Esophagus muscularis mucosa (tissue), 3 donors: ENCODE measurements around the gene TOGARAM1.

ENCODE experiments used
- CTCF ChIP-seq, 3 experiments: fragments of 200-600 bp in 2 of 3; fragments of 450-650 bp in 1 of 3; sonication (generic) in 2 of 3; IDR thresholded peaks; one replicate each; pipeline ENCODE4 v1.5.1; 2017 to 2019; ENCODE audit warnings: antibody characterized with exemption in 3 of 3, mild to moderate bottlenecking in 2 of 3, moderate library complexity in 1 of 3
- POLR2A ChIP-seq: fragments of 450-650 bp; IDR thresholded peaks from one replicate; pipeline ENCODE4 v1.6.1; 2017; ENCODE audit warnings: antibody characterized with exemption, moderate library complexity, mild to moderate bottlenecking, low read depth
- POLR2AphosphoS5 ChIP-seq, 2 donors: sonication (generic); formaldehyde crosslinking; IDR thresholded peaks; one replicate each; pipeline ENCODE4 v1.6.1; 2017; ENCODE audit warnings: antibody characterized with exemption in 2 of 2

GRCh38 chr14:44914849-44915248, 47.1 kb upstream of the TOGARAM1 start:
- TF ChIP-seq CTCF (IDR thresholded peaks at IDR 0.05) (no peak), POLR2A (no peak), POLR2AphosphoS5 (IDR thresholded peaks at IDR 0.05) (no peak)
